Keratinocyte (primary cell): ENCODE results near the gene PCNT. TPM values are rescaled to one million over a fixed set of nuclear protein-coding genes. Genes with fewer than 3 reads are reported as not detected.

ENCODE experiments used
- DNase-seq: peaks from one replicate; pipeline ENCODE4 v3.0.0-alpha.2; 2011; ENCODE audit warnings: low read depth, missing footprints, low spot score
- FAIRE-seq: peaks from 2 replicates; lab custom pipeline; 2011; peaks lifted over from hg19 to GRCh38; lab: Jason Lieb, UNC
- H2AFZ ChIP-seq: 2 replicates; pipeline ENCODE4 v1.6.0; 2012; ENCODE audit warnings: low read length, control low read depth, inconsistent platforms; ENCODE audit not compliant: control insufficient read depth
- H3K27ac ChIP-seq: 2 replicates; pipeline ENCODE4 v1.5.1; 2011; ENCODE audit warnings: low read length; ENCODE audit not compliant: control insufficient read depth, insufficient read depth
- H3K27me3 ChIP-seq: 3 replicates; pipeline ENCODE4 v1.6.0; 2011; ENCODE audit warnings: low read length; ENCODE audit not compliant: control insufficient read depth, insufficient read depth; ENCODE audit errors: extremely low read depth
- H3K36me3 ChIP-seq, 2 experiments: 2 replicates in 1 of 2; 3 replicates in 1 of 2; pipeline ENCODE4 v1.5.1; 2011; ENCODE audit warnings: low read length in 2 of 2, mild to moderate bottlenecking in 1 of 2; ENCODE audit not compliant: control insufficient read depth in 2 of 2, insufficient read depth in 2 of 2; ENCODE audit errors: extremely low read depth in 1 of 2
- H3K4me1 ChIP-seq: 3 replicates; pipeline ENCODE4 v1.5.1; 2011; ENCODE audit warnings: low read length; ENCODE audit not compliant: control insufficient read depth, insufficient read depth; ENCODE audit errors: extremely low read depth
- H3K4me2 ChIP-seq: 3 replicates; pipeline ENCODE4 v1.6.0; 2011; ENCODE audit warnings: low read depth, low read length; ENCODE audit not compliant: control insufficient read depth, insufficient read depth; ENCODE audit errors: extremely low read depth
- H3K4me3 ChIP-seq, 3 experiments: fragments of 200-600 bp in 1 of 3; sonication (generic) in 1 of 3; 2 replicates in 2 of 3; 3 replicates in 1 of 3; pipeline ENCODE4 v1.5.1; 2011 to 2016; ENCODE audit warnings: low read length in 3 of 3, mild to moderate bottlenecking in 3 of 3, control low read depth in 2 of 3, inconsistent platforms in 1 of 3, low read depth in 1 of 3, mixed read lengths in 1 of 3, mixed run types in 1 of 3, moderate library complexity in 1 of 3; ENCODE audit not compliant: control insufficient read depth in 2 of 3, insufficient read depth in 2 of 3; ENCODE audit errors: extremely low read depth in 1 of 3
- H3K79me2 ChIP-seq: 2 replicates; pipeline ENCODE4 v1.6.0; 2012; ENCODE audit warnings: low read length; ENCODE audit not compliant: control insufficient read depth, insufficient read depth
- H3K9ac ChIP-seq: 3 replicates; pipeline ENCODE4 v1.6.0; 2011; ENCODE audit warnings: low read length; ENCODE audit not compliant: control insufficient read depth, insufficient read depth; ENCODE audit errors: extremely low read depth
- H3K9me1 ChIP-seq: 3 replicates; pipeline ENCODE4 v1.6.0; 2011; ENCODE audit warnings: low read length; ENCODE audit not compliant: control insufficient read depth, insufficient read depth; ENCODE audit errors: extremely low read depth
- H3K9me3 ChIP-seq: 2 replicates; pipeline ENCODE4 v1.5.1; 2012; ENCODE audit warnings: low read depth, low read length; ENCODE audit not compliant: control insufficient read depth
- H4K20me1 ChIP-seq: 3 replicates; pipeline ENCODE4 v1.6.0; 2011; ENCODE audit warnings: low read length; ENCODE audit not compliant: control insufficient read depth, insufficient read depth; ENCODE audit errors: extremely low read depth
- CTCF ChIP-seq, 3 experiments: IDR thresholded peaks in 1 of 3; conservative IDR thresholded peaks in 1 of 3; optimal IDR thresholded peaks in 1 of 3; 2 replicates in 2 of 3; 3 replicates in 1 of 3; pipeline versions ENCODE3 to v1.5.1; 2011; ENCODE audit warnings: low read length in 3 of 3, mild to moderate bottlenecking in 3 of 3, moderate library complexity in 2 of 3, control low read depth in 1 of 3, inconsistent platforms in 1 of 3; ENCODE audit not compliant: insufficient read depth in 2 of 3; ENCODE audit errors: extremely low read depth in 1 of 3
- EZH2 ChIP-seq: IDR thresholded peaks from one replicate; pipeline ENCODE4 v1.6.1; 2012; ENCODE audit warnings: inconsistent platforms, mild to moderate bottlenecking, low read length, moderate library complexity
- dilution Hi-C: fragments of 300-500 bp; cut with MboI; formaldehyde crosslinking; loops from one replicate; pipeline ENCODE4 v1.7.0; 2020; ENCODE audit warnings: low sequenced_read_pairs; ENCODE audit not compliant: extremely low pct_ligation_motif_present
- polyA plus RNA-seq, 5 experiments: library from polyadenylated mRNA; depleted of rRNA in 3 of 5; stranded (reverse) in 3 of 5; stranded (forward) in 1 of 5; unstranded in 1 of 5; fragments of >200 nt; gene quantifications; 1 replicate in 1 of 5; 2 replicates in 3 of 5; 3 replicates in 1 of 5; pipeline versions ENCODE4 v1.2.1 to v1.2.3, GENCODE V29; 2011 to 2012; ENCODE audit warnings: missing spikeins in 2 of 5, low read depth in 1 of 5, low replicate concordance in 1 of 5

Gene PCNT
- polyA plus RNA-seq, 1 donor (not counting 4 experiments of a cell fraction or from before 2014, with no cell fraction given) = 9.8 TPM

DNA sequence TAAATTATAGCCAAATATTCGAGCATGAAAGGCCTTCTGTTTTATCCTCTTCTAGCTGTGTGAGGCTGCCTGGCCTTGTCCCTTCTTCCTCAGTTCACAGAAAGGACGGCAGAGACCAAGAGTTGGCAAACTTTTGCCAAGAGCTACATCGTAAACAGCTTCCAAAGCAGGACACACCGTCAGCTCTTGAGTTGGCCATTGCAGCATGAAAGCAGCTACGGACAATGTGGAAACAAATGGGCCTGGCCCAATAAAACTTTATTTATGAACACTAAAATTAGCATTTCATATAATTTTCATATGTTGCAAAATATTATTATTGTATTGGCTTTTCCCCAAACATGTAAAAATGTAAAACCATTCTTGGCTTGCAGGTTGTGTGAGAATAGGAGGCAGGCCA is 11.0 kb upstream of the PCNT start:
- no peak for TF ChIP-seq CTCF (optimal IDR thresholded peaks at IDR 0.05 in 1 of 3, IDR thresholded peaks at IDR 0.05 in 1 of 3, conservative IDR thresholded peaks at IDR 0.05 in 1 of 3; ENCODE audit: extremely low read depth in 1 of 3, insufficient read depth in 2 of 3, low read length in 3 of 3)
- no peak for TF ChIP-seq EZH2
- Histone ChIP-seq H4K20me1 (no peaks in the 10 kb centered on the region), H3K9me1 (no peaks in the 10 kb centered on the region), H3K27ac (no peak overlapping the region), H3K9ac (no peak overlapping the region), H3K36me3 (peaks cover 0 to 4% of the 10 kb centered on the region in 2 experiments), H3K4me3 (no peak overlapping the region), H3K9me3 (no peaks in the 10 kb centered on the region), H3K79me2 (no peaks in the 10 kb centered on the region), H3K4me1 (no peaks in the 10 kb centered on the region), H2AFZ (no peak overlapping the region), H3K27me3 (no peaks in the 10 kb centered on the region), H3K4me2 (no peak overlapping the region)
- DNase-seq = no peak
- dilution Hi-C loops = no loop called here
- FAIRE-seq = no peak

DNA sequence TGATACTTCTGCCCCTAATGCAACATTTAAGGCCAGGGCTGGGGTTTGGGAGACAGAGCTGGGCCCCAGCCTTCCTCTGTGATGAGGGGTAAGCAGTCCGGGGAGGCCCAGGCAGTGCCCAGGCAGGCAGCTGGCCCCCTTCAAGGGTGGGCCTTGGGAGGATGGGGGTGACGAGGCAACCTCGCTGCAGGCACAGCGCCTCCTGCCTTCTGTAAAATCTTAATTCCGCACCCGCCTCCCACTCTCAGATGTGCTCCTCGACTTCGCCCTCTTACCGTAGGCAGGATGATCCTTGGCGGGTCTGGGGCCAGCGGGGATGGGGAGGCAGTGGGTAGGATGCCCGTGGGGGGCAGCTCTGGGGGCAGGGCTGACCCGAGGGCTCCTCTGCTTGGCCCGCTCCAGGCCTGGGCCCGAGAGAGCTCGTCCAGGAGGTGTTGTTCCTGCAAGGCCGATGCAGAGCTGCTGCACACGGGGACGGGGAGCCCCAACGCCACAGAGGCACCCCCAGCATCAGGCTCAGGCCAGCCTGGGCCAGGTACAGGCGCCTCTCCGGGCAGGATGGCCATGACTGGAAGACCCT is 9.4 kb upstream of the PCNT start:
- no peak overlapping the region for H2AFZ ChIP-seq
- no peaks in the 10 kb centered on the region for H3K9me3 ChIP-seq
- no peak overlapping the region for H3K27ac ChIP-seq
- H3K4me1 ChIP-seq = peaks cover 3% of the 10 kb centered on the region
- no peaks in the 10 kb centered on the region for H3K27me3 ChIP-seq
- H3K9ac ChIP-seq = no peak overlapping the region
- H3K4me2 ChIP-seq = no peak overlapping the region
- peaks cover 2% of the 10 kb centered on the region for H3K79me2 ChIP-seq
- no peaks in the 10 kb centered on the region for H3K9me1 ChIP-seq
- DNase-seq (no peak), FAIRE-seq (no peak)
- dilution Hi-C loops = no loop called here
- no peaks in the 10 kb centered on the region for H3K36me3 ChIP-seq
- TF ChIP-seq CTCF (optimal IDR thresholded peaks at IDR 0.05 in 1 of 3, IDR thresholded peaks at IDR 0.05 in 1 of 3, conservative IDR thresholded peaks at IDR 0.05 in 1 of 3; ENCODE audit: extremely low read depth in 1 of 3, insufficient read depth in 2 of 3, low read length in 3 of 3) (no peak), EZH2 (no peak)
- H3K4me3 ChIP-seq = no peak overlapping the region
- no peaks in the 10 kb centered on the region for H4K20me1 ChIP-seq
